Measurements from ENCODE around the gene CTNNA2.
A peak's percentile ranks its signal among the peaks of the same experiment; 100 is the strongest.

CTNNA2 gene

DNA sequence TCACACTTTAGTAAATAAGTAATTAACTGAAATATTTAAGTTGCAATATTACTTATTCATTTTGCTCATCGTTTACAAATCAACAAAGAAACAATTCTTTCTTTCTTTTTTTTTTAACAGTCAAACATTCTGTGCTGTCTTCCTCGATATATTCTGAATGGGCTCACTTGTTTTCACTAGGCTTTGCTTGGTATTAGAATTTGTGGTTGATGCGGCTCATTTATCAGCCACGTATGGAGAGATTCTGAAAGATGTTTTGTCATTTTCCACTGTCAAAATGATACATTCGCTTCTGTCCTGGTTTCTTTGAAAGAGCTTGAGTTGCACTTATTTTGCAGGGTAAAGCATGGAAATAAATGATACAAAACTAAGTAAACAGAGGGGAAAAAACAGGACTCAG lies 468.0 kb downstream of the CTNNA2 start:
- no peak for DNase-seq (ENCODE audit: low read depth)
- no peak overlapping the region for H3K4me3 ChIP-seq (ENCODE audit: low read depth, low read length)
- TF ChIP-seq, protein P1, sequence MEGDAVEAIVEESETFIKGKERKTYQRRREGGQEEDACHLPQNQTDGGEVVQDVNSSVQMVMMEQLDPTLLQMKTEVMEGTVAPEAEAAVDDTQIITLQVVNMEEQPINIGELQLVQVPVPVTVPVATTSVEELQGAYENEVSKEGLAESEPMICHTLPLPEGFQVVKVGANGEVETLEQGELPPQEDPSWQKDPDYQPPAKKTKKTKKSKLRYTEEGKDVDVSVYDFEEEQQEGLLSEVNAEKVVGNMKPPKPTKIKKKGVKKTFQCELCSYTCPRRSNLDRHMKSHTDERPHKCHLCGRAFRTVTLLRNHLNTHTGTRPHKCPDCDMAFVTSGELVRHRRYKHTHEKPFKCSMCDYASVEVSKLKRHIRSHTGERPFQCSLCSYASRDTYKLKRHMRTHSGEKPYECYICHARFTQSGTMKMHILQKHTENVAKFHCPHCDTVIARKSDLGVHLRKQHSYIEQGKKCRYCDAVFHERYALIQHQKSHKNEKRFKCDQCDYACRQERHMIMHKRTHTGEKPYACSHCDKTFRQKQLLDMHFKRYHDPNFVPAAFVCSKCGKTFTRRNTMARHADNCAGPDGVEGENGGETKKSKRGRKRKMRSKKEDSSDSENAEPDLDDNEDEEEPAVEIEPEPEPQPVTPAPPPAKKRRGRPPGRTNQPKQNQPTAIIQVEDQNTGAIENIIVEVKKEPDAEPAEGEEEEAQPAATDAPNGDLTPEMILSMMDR (IDR thresholded peaks at IDR 0.05; ENCODE audit: insufficient read depth, low read depth, low read length, missing control alignments): no peak

DNA sequence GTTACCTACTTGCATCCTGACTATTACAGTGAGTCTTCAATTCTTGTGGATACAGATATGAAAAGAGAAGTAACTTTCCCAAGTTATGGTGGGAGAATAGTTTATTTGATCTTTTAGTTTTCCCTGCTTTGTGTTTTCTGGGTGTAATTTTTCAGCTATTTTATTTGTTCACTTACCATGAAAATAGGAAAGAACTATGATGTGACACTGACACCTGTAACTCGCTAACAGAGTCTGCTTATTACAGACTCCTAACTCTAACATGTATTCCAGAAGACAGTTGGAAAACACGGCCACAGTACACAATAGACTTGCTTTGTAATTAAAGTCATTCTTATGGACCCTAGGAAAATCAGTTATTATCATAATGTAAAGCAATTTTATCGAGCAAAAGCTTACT lies 468.5 kb downstream of the CTNNA2 start:
- DNase-seq (ENCODE audit: low read depth): no peak
- TF ChIP-seq, protein P1 (IDR thresholded peaks at IDR 0.05; ENCODE audit: insufficient read depth, low read depth, low read length, missing control alignments): no peak
- H3K4me3 ChIP-seq (ENCODE audit: low read depth, low read length): no peak overlapping the region

DNA sequence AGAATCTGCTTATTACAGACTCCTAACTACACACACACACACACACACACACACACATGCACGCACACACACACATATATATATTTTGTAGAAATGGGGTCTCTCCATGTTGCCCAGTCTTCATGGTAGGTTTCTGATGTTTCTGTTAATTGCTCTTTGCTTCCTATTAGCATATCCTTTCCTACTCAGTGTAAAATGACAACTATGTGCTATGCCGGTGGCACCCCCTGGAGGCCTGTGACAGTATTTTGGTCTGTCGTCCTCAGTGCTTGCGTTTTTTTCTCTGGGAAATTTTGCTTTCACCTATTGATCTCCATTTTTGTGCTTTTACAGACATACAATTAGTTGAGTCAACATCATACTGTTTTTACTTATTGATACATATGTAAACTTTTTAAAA lies 469.6 kb downstream of the CTNNA2 start:
- TF ChIP-seq, protein P1 (IDR thresholded peaks at IDR 0.05; ENCODE audit: insufficient read depth, low read depth, low read length, missing control alignments): peak; percentile 31
- no peak overlapping the region for H3K4me3 ChIP-seq (ENCODE audit: low read depth, low read length)
- peak; percentile 29 for DNase-seq (ENCODE audit: low read depth)

DNA sequence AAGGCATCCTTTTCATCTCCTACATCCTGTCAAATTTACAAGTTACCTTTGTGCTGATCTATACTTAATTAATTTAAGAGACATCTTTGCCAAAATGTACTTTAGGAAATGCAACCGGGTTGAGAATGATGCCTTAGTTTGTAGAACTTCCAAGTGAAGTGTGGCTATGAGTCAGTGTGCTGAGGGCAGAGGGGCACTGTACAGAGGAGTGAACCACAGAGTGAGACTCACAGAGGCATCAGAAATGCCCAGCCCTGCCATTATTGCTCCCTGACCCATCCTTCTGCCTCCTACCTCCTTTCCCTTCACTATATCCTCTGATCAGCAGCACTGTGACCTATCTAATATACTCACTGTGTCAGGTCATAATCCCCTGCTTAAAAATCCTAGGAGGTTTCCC lies 471.6 kb downstream of the CTNNA2 start:
- DNase-seq (ENCODE audit: low read depth): no peak
- H3K4me3 ChIP-seq (ENCODE audit: low read depth, low read length): no peak overlapping the region
- TF ChIP-seq, protein P1 (IDR thresholded peaks at IDR 0.05; ENCODE audit: insufficient read depth, low read depth, low read length, missing control alignments): no peak

- no peak overlapping the region for H3K4me3 ChIP-seq (ENCODE audit: low read depth, low read length)
- DNase-seq (ENCODE audit: low read depth): no peak
- TF ChIP-seq, protein P1 (IDR thresholded peaks at IDR 0.05; ENCODE audit: insufficient read depth, low read depth, low read length, missing control alignments): no peak
Measured at GRCh38 chr2:79985145-79985544, 472.3 kb downstream of the CTNNA2 start.

DNA sequence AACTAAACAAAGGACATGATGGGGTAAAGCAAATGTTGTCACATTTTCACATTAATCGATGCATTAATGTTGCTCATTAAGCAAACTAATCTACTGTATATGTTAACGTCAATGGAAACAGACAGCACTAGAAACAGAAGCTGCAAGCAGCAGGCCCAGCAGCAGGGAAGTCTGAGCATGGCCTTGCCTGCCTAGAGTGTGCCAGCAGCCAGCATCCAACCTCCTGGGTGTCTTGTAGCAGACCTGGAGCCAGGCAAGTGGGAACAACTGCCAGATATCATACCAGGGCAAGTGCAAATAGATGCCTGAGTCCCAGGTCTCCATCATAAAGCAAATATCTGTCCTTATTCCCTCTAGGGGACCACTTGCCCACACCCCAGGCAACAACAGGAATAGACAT lies 472.7 kb downstream of the CTNNA2 start:
- H3K4me3 ChIP-seq (ENCODE audit: low read depth, low read length): no peak overlapping the region
- TF ChIP-seq, protein P1 (IDR thresholded peaks at IDR 0.05; ENCODE audit: insufficient read depth, low read depth, low read length, missing control alignments): no peak
- DNase-seq (ENCODE audit: low read depth): no peak

GRCh38 chr2:79993144-79993543 lies 480.3 kb downstream of the CTNNA2 start:
- TF ChIP-seq, protein P1 (IDR thresholded peaks at IDR 0.05; ENCODE audit: insufficient read depth, low read depth, low read length, missing control alignments): no peak
- DNase-seq (ENCODE audit: low read depth): no peak
- no peak overlapping the region for H3K4me3 ChIP-seq (ENCODE audit: low read depth, low read length)
